Adrenal gland (tissue), 5 donors: ENCODE data around the gene STXBP5.

Source experiments
- CTCF ChIP-seq, 6 experiments: fragments of 450-650 bp in 4 of 6; fragments of 200-600 bp in 2 of 6; sonication (generic) in 1 of 6; IDR thresholded peaks; 1 replicate in 5 of 6; 2 replicates in 1 of 6; pipeline versions ENCODE4 v1.5.1 to v1.8.0; 2016 to 2021; ENCODE audit warnings: antibody characterized with exemption in 6 of 6, mild to moderate bottlenecking in 2 of 6, moderate library complexity in 1 of 6
- POLR2A ChIP-seq, 2 donors: fragments of 450-650 bp; IDR thresholded peaks; one replicate each; pipeline ENCODE4 v1.6.1; 2017; ENCODE audit warnings: antibody characterized with exemption in 2 of 2, mild to moderate bottlenecking in 2 of 2, moderate library complexity in 1 of 2
- donor health status: DM: no; HTN: no; CAD: no.

- TF ChIP-seq CTCF (IDR thresholded peaks at IDR 0.05): no peak
- no peak for TF ChIP-seq POLR2A (IDR thresholded peaks at IDR 0.05)
Measured at GRCh38 chr6:147297663-147298316, 93.6 kb downstream of the STXBP5 start.
